Choroid plexus epithelial cell (primary cell): ENCODE results near the gene COL15A1.

Experiments used
- DNase-seq: peaks from one replicate; pipeline ENCODE4 v3.0.0-alpha.2; 2010; ENCODE audit warnings: low read depth
- H3K4me3 ChIP-seq: 2 replicates; pipeline ENCODE4 v1.5.1; 2011; ENCODE audit warnings: low read depth, mild to moderate bottlenecking, control low read depth, low read length, moderate library complexity
- CTCF ChIP-seq: conservative IDR thresholded peaks from 2 replicates; pipeline ENCODE4 v1.5.1; 2011; ENCODE audit warnings: low read depth, mild to moderate bottlenecking, control low read depth, inconsistent platforms, low read length, moderate library complexity

Gene COL15A1

GRCh38 chr9:98913705-98914104 lies 30.0 kb upstream of the COL15A1 start:
- no peak for TF ChIP-seq CTCF
- H3K4me3 ChIP-seq: no peak overlapping the region
- no peak for DNase-seq

DNA sequence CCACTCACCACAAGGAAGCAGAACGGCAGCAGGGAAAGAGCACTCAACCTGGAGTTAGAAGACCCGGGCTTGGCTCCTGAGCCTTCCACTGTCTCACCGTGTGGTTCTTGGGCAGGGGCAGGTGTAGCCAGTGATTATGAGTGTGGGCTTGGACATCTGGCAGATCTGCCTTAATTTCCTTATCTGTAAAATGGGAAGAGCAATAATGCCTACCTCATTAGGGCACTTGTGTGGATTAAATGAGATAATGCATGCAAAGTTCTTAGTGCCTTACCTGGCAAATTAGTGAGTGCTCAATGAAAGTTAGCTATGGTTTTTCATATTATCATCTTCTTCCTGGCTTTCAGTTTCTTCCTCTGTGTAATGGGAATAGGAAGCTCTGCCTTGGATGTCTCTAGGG lies 28.1 kb upstream of the COL15A1 start:
- no peak for TF ChIP-seq CTCF
- no peak overlapping the region for H3K4me3 ChIP-seq
- no peak for DNase-seq

DNA sequence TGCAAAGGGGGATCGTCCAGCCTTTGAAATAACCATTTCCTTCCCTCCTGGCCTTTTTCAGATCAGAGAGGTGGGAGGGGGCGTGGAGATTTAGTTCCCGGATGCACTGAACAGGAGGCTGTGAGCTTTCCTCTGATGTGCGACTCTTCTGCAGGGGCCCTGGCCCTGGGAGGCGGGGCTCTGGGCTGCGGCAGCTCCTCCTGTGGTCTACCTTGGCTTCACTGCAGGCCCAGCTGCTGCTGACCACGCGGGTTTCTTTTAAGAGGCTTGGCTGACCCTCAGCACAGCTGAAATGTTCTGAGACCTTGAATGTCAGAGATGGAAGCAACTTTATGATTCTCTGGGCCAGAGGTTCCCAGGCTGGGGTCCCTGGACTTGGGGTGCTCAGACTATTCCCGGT lies 27.0 kb upstream of the COL15A1 start:
- no peak overlapping the region for H3K4me3 ChIP-seq
- TF ChIP-seq CTCF: peak; percentile 30
- DNase-seq: peak; percentile 76

- DNase-seq: peak; percentile 17
- no peak for TF ChIP-seq CTCF
- no peak overlapping the region for H3K4me3 ChIP-seq
These were observed 25.8 kb upstream of the COL15A1 start for GRCh38 chr9:98917746-98918487.

GRCh38 chr9:98921732-98922131 lies 22.0 kb upstream of the COL15A1 start:
- no peak for TF ChIP-seq CTCF
- no peak for DNase-seq
- no peak overlapping the region for H3K4me3 ChIP-seq

DNA sequence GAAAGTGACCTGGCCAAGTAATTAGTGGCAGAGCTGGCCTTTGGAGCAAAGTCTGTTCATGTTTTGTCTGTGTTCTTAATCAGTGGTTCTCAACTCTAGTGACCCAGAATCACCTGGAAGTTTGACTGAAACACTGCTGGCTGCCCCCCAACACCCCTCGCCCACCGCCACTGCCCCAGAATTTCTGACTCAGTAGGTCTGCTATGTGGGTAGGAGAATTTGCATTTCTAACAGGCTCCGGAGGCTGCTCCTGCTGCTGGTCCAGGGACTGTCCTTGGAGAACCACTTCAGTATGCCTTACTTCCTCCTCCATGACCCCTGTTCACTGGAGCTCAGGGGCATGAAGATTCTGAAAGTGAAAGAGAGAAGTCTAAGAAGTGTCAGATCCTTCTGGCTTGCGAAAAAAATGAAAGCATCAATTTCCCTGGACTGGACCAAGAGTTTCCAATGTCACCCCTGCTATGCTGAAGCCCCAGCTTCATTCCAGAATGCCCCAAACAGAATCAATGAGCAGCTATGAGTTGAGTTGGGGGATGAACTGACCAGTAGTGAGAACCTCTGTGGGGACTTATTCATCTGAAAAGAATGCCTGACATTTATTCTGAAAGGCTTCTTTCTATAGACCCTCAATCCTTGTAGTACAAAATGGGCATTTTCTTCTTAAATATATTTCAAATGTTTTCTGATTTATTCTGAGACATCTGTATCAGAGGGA lies 20.8 kb upstream of the COL15A1 start:
- no peak overlapping the region for H3K4me3 ChIP-seq
- no peak for TF ChIP-seq CTCF
- DNase-seq: peak; percentile 48
